Non-pigmented ciliary epithelial cell (primary cell): ENCODE measurements around the gene CLEC20A.

Source experiments
- DNase-seq: peaks from one replicate; pipeline ENCODE4 v3.0.0-alpha.2; 2010; ENCODE audit warnings: low read depth

Gene CLEC20A

GRCh38 chr1:178467837-178468236 is 28.9 kb downstream of the CLEC20A start:
- DNase-seq = no peak

DNA sequence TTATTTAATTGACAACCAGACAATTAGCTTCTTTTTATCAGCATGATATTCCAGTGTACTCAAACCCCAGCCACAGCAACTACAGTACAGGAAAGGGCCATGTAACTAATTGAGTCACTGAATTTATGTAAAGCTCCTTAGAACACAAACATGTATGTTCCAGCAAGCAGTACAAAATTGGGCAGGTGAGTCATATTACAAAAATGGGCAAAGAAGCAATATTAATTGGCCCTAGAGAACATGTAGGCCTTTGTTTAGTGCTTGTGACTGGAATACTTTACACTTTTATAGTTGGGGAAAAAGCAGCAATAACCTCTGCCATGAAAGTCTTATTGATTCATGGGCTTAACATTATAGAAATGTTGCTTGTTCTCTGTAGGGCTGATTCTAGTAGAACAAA is 31.8 kb downstream of the CLEC20A start:
- peak; percentile 37 for DNase-seq

DNA sequence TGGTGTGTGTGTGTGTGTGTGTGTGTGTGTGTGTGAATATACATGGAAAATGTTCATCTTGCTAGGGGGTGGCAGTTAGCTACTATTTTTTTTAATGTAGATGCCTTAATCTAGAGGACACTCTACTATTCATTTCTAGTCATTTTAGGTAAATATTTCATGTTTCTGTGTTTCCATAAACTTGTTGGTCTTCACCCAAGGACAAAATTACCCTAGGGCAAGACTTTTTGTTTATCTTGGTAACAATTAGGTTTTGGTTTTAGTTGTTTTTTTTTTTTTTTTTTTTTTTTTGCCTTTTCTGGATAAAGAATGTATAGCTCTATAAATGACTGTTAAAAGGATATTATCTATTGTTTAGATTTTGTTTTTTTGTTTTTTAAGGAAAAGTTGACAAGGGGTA is 32.2 kb downstream of the CLEC20A start:
- no peak for DNase-seq

DNA sequence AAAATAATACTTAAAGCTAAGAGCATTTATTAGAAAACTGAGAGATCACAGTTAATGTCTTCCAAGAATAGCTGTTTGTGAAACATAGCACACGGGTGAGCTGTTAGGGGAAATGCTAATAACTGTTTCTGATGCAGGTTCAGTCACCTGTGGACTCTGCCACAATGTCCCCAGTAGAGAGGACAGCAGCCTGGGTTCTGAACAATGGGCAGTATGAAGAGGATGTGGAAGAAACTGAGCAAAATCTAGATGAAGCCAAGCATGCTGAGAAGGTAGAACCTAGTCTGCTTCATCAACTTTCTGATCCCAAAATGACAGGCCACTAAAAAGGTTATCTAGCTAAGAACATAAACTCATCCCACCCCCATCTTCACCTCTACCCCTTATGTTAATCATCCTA is 32.6 kb downstream of the CLEC20A start:
- no peak for DNase-seq

GRCh38 chr1:178461701-178462100 is 35.1 kb downstream of the CLEC20A start:
- DNase-seq = no peak

DNA sequence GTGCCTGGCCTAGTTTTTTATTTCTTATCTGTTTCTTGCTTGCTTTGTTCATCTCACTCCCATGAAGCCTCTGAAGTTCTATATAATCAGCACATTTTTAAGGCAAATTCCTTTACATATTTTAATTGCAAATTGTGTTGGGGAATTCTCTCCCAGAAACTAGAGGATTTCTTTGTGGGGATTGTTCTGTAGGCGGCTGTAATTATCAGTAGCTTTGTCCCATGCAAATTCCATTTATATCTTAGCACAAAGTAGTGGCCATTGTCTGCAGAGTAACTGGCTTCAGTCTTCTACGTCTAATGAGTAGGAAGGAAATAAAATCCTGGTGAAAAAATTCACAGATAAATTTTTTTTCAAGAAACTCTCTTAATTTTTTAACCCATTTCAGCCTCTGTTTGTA is 35.7 kb downstream of the CLEC20A start:
- no peak for DNase-seq

DNA sequence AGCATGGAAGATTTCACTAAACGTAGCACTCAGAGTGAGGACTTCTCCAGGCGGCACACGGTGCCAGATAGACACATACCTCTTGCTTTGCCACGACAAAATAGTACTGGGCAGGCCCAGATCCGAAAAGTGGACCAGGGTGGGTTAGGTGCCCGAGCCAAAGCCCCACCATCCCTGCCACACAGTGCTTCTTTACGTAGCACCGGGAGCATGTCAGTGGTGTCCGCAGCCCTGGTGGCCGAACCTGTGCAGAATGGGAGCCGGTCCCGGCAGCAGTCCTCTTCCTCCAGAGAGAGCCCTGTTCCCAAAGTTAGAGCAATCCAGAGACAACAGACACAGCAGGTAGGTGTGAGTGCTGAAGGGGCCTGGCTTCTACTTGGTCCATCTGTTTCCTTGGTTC is 38.6 kb downstream of the CLEC20A start:
- no peak for DNase-seq

GRCh38 chr1:178457651-178458050 is 39.1 kb downstream of the CLEC20A start:
- DNase-seq = no peak

DNA sequence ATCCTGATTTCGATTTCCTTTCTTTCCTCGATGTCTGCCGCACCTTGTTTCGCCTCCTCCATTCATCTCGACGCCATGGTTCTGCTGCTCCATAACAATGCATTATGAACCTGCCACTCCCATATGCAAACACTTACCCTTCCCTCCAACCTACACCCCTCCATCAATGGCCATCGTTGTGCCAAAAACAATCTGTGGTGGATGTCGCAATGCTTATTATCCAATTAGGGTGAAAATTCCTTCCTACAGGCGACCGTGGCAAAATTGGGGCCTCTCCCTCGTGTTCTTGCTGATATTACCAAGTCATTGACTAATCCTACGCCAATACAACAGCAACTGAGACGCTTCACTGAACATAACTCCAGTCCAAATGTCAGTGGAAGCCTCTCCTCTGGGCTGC is 40.3 kb downstream of the CLEC20A start:
- DNase-seq = no peak

- DNase-seq = no peak
Observed at GRCh38 chr1:178452013-178452412, 44.8 kb downstream of the CLEC20A start.

GRCh38 chr1:178451529-178451928 is 45.2 kb downstream of the CLEC20A start:
- DNase-seq = peak; percentile 43

DNA sequence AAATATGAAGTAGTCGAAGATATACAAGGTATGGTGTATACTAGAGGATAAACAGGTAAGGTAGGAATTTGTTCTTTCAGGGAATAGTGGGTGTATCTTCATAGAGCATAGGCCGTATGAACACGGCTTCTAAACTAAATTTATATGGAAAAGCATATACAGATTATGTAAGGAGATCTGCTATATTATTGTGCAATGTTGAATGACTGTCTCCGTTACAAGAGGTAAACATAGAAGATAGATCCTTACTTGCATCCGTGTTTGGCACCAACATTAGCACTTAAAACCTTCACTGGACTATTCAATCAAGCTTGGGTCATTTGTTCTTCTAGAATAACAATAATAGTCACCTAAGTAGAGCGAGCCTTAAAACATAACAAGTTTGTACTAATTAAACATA is 45.9 kb downstream of the CLEC20A start:
- no peak for DNase-seq

DNA sequence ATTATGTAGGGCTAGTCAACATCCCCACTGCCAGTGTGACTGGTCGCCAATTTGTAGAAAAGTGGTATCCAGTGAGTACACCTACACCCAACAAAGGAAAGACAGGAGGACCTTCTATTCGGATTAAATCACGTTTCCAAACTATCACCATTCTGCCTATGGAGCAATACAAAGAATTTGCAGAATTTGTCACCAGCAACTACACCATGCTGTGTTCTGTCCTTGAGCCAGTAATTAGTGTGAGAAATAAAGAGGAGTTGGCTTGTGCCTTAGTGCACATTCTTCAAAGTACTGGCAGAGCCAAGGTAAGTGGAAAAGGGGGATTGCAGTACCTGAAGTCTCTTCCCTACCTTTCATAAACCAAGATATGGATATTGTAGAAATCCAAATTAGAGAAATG is 53.8 kb downstream of the CLEC20A start:
- no peak for DNase-seq

- no peak for DNase-seq
Observed at GRCh38 chr1:178438432-178438831, 58.3 kb downstream of the CLEC20A start.

GRCh38 chr1:178436899-178437298 is 59.9 kb downstream of the CLEC20A start:
- DNase-seq = no peak

GRCh38 chr1:178434899-178435435 is 61.8 kb downstream of the CLEC20A start:
- no peak for DNase-seq

- no peak for DNase-seq
Observed at GRCh38 chr1:178434360-178434759, 62.4 kb downstream of the CLEC20A start.
